ENCODE measurements around the gene SERPINA3. TPM values are rescaled to one million over a fixed set of nuclear protein-coding genes. Genes with fewer than 3 reads are reported as not detected.

SERPINA3 gene
- total and polyA plus RNA-seq, 8 donors: 1.1 to 198 (median 1.4) TPM

DNA sequence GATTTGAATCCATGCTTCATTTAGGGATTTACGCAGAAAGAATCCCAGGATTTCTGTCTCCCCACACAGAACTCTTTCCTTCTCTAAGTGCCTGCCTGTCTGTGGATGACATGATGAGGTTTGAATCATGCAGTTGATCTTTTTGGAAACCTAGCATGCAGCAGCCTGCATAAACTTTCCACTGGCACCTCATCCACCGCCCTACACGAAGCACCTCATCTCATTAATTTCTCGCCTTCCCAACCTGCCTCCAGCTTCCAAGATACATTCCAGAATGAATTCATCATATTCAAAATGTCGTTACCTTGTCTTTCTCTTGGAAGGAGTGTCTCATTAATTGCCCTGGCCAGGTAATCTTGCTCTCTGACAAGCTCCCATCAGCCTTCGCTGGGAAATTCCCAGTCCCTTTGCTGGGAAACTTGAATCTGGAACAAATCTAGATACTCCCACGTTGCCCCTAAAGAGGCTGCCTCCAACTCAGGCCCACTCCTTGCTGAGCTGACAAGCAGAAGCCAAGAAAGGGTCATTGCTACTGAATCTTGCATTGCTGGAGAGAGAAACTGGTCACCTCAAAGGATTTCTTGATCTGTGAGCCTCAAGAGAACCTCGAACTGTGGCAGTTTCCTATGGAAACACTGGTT is 48.2 kb downstream of the SERPINA3 start:
- intact Hi-C loops (cut with DNase I): no loop called here
- Histone ChIP-seq H3K4me1 (no peaks in the 10 kb centered on the region), H3K27me3 (peaks cover 0 to 19% of the 10 kb centered on the region in 2 donors), H3K36me3 (no peaks in the 10 kb centered on the region), H3K9me3 (no peaks in the 10 kb centered on the region), H3K27ac (no peak overlapping the region), H3K4me3 (no peak overlapping the region)
- TF ChIP-seq, protein P1, sequence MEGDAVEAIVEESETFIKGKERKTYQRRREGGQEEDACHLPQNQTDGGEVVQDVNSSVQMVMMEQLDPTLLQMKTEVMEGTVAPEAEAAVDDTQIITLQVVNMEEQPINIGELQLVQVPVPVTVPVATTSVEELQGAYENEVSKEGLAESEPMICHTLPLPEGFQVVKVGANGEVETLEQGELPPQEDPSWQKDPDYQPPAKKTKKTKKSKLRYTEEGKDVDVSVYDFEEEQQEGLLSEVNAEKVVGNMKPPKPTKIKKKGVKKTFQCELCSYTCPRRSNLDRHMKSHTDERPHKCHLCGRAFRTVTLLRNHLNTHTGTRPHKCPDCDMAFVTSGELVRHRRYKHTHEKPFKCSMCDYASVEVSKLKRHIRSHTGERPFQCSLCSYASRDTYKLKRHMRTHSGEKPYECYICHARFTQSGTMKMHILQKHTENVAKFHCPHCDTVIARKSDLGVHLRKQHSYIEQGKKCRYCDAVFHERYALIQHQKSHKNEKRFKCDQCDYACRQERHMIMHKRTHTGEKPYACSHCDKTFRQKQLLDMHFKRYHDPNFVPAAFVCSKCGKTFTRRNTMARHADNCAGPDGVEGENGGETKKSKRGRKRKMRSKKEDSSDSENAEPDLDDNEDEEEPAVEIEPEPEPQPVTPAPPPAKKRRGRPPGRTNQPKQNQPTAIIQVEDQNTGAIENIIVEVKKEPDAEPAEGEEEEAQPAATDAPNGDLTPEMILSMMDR (IDR thresholded peaks at IDR 0.05): no peak
- DNase-seq (no peak), ATAC-seq (no peak)

DNA sequence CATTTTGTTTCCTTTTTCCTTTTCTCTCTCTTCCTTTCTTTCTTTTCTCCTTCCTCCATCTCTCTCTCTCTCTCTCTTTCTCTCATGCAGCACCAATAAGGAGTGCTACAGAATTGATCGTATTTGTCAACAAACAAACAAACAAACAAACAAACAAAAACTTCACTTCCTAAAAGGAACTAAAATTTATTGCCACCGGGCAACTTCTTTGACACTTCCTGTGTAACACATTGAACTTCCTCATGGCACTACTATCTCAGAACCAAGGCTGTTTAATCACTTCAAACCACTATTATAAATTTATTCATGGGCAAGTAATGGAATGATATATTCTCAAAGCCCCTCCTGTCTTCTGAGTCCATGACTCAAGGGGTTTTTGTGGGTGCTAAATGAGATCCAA is 51.3 kb downstream of the SERPINA3 start:
- intact Hi-C loops (cut with DNase I): no loop called here
- Histone ChIP-seq H3K27me3 (peaks cover 0 to 19% of the 10 kb centered on the region in 2 donors), H3K4me1 (no peaks in the 10 kb centered on the region), H3K27ac (no peak overlapping the region), H3K4me3 (no peak overlapping the region), H3K36me3 (no peaks in the 10 kb centered on the region), H3K9me3 (no peaks in the 10 kb centered on the region)
- ATAC-seq (no peak), DNase-seq (no peak)
- TF ChIP-seq, protein P1 (IDR thresholded peaks at IDR 0.05): no peak

DNA sequence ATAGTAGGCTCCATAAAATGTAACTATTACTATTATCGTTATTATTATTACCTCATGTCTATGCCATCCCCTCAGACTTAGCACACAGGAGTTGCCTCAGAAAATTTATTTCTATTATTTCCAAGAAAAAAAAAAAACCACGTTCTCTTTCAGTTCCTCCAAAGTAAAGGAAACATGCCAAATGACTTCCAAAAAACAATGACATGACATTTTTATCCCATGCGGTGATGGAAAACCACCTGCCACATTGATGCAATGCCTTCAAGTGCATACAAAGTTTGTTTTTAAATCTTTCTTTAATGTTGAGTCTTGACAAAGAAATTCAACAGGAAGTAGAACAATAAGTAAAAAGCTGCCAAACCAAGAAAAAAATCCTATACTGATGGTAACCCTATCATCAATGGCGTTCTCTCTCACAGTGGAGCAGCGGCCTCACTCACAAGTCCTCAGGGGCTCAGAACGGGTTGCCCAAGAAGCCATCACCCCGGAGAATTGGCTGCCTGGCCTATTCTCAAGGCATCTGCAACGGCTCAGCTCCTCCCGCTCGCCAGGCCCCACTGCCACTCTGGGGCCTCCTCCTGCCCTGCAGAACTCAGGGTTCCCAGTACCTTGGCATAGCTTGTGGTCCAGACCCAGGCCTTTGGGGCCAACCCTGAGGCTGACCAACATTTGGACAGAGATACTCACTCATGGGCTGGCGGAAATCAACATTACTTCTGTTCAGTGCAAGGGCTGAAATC is 51.9 kb downstream of the SERPINA3 start:
- TF ChIP-seq, protein P1 (IDR thresholded peaks at IDR 0.05): no peak
- H3K9me3 ChIP-seq: no peaks in the 10 kb centered on the region
- H3K27ac ChIP-seq: no peak overlapping the region
- peaks cover 0 to 19% of the 10 kb centered on the region in 2 donors for H3K27me3 ChIP-seq
- DNase-seq (no peak), ATAC-seq (no peak)
- no peaks in the 10 kb centered on the region for H3K36me3 ChIP-seq
- no peaks in the 10 kb centered on the region for H3K4me1 ChIP-seq
- no peak overlapping the region for H3K4me3 ChIP-seq
- intact Hi-C loops (cut with DNase I): no loop called here

- no peak for DNase-seq
- no peaks in the 10 kb centered on the region for H3K9me3 ChIP-seq
- intact Hi-C loops (cut with DNase I): no loop called here
- no peaks in the 10 kb centered on the region for H3K36me3 ChIP-seq
- H3K4me3 ChIP-seq: no peak overlapping the region
- no peaks in the 10 kb centered on the region for H3K4me1 ChIP-seq
- TF ChIP-seq, protein P1 (IDR thresholded peaks at IDR 0.05): no peak
- peaks cover 0 to 19% of the 10 kb centered on the region in 2 donors for H3K27me3 ChIP-seq
- H3K27ac ChIP-seq: no peak overlapping the region
- ATAC-seq: peak; percentile 23
Measured at GRCh38 chr14:94665121-94665520, 52.9 kb downstream of the SERPINA3 start.

- Histone ChIP-seq H3K27ac (no peak overlapping the region), H3K9me3 (no peaks in the 10 kb centered on the region), H3K4me1 (no peaks in the 10 kb centered on the region), H3K36me3 (no peaks in the 10 kb centered on the region), H3K27me3 (peaks cover 0 to 16% of the 10 kb centered on the region in 2 donors), H3K4me3 (no peak overlapping the region)
- no peak for ATAC-seq
- intact Hi-C loops (cut with DNase I): no loop called here
- TF ChIP-seq, protein P1 (IDR thresholded peaks at IDR 0.05): no peak
- no peak for DNase-seq
Measured at GRCh38 chr14:94665544-94665943, 53.4 kb downstream of the SERPINA3 start.
